ENCODE results near the gene CEND1.

The CEND1 gene

DNA sequence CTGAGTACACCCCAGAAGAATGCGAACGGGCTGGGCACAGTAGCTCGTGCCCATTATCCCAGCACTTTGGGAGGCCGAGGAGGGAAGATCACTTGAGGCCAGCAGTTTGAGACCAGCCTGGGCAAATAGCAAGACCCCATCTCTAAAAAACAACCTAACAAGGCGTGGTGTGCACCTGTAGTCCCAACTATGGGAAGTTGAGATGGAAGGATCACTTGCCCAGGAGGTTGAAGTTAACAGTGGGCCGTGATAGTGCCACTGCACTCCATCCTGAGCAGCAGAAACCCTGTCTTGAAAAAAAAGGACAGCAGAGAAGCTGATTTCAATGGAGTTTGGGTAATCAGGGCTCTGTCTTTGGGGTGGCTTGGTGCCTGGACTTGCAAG lies 23.2 kb upstream of the CEND1 start:
- no peak overlapping the region for H3K27ac ChIP-seq (ENCODE audit: low read length)
- no peak for DNase-seq
- H3K36me3 ChIP-seq (replicated peaks; ENCODE audit: insufficient read depth, low read length), result peaks cover 15% of the 10 kb centered on the region
- H3K4me1 ChIP-seq (ENCODE audit: low read length), result peaks cover 13% of the 10 kb centered on the region
- H3K4me2 ChIP-seq (ENCODE audit: low read depth, low read length), result no peak overlapping the region
- no peaks in the 10 kb centered on the region for H3K9me2 ChIP-seq (replicated peaks; ENCODE audit: insufficient read depth, low read length)
- H2AFZ ChIP-seq (ENCODE audit: low read length), result no peak overlapping the region
- no peak overlapping the region for H3K4me3 ChIP-seq (ENCODE audit: low read length)
- no peak overlapping the region for H3K9ac ChIP-seq (ENCODE audit: low read length)
- H3K9me3 ChIP-seq (replicated peaks; ENCODE audit: insufficient read depth, low read length), result no peaks in the 10 kb centered on the region
- H3K79me2 ChIP-seq (ENCODE audit: low read length), result peaks cover 43% of the 10 kb centered on the region
- peaks cover 15% of the 10 kb centered on the region for H4K20me1 ChIP-seq (ENCODE audit: insufficient read depth, low read length)
- H3K27me3 ChIP-seq (replicated peaks; ENCODE audit: insufficient read depth, low read length), result no peaks in the 10 kb centered on the region
- H3F3A ChIP-seq (ENCODE audit: insufficient read depth, low read length), result peaks cover 44% of the 10 kb centered on the region
- TF ChIP-seq, protein P1, sequence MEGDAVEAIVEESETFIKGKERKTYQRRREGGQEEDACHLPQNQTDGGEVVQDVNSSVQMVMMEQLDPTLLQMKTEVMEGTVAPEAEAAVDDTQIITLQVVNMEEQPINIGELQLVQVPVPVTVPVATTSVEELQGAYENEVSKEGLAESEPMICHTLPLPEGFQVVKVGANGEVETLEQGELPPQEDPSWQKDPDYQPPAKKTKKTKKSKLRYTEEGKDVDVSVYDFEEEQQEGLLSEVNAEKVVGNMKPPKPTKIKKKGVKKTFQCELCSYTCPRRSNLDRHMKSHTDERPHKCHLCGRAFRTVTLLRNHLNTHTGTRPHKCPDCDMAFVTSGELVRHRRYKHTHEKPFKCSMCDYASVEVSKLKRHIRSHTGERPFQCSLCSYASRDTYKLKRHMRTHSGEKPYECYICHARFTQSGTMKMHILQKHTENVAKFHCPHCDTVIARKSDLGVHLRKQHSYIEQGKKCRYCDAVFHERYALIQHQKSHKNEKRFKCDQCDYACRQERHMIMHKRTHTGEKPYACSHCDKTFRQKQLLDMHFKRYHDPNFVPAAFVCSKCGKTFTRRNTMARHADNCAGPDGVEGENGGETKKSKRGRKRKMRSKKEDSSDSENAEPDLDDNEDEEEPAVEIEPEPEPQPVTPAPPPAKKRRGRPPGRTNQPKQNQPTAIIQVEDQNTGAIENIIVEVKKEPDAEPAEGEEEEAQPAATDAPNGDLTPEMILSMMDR (IDR thresholded peaks at IDR 0.05; ENCODE audit: low read length), result no peak
- no peak for TF ChIP-seq EZH2 (optimal IDR thresholded peaks at IDR 0.05; ENCODE audit: low read depth, low read length)
- no peak for TF ChIP-seq EZH2phosphoT487 (IDR thresholded peaks at IDR 0.05; ENCODE audit: low read length)

- Histone ChIP-seq H3K9me3 (replicated peaks; ENCODE audit: insufficient read depth, low read length) (no peaks in the 10 kb centered on the region), H3F3A (ENCODE audit: insufficient read depth, low read length) (peaks cover 44% of the 10 kb centered on the region), H3K4me3 (ENCODE audit: low read length) (no peak overlapping the region), H4K20me1 (ENCODE audit: insufficient read depth, low read length) (peaks cover 15% of the 10 kb centered on the region), H2AFZ (ENCODE audit: low read length) (no peak overlapping the region), H3K4me1 (ENCODE audit: low read length) (peaks cover 13% of the 10 kb centered on the region), H3K27me3 (replicated peaks; ENCODE audit: insufficient read depth, low read length) (no peaks in the 10 kb centered on the region), H3K27ac (ENCODE audit: low read length) (no peak overlapping the region), H3K4me2 (ENCODE audit: low read depth, low read length) (no peak overlapping the region), H3K9ac (ENCODE audit: low read length) (no peak overlapping the region), H3K79me2 (ENCODE audit: low read length) (peaks cover 50% of the 10 kb centered on the region), H3K9me2 (replicated peaks; ENCODE audit: insufficient read depth, low read length) (no peaks in the 10 kb centered on the region), H3K36me3 (replicated peaks; ENCODE audit: insufficient read depth, low read length) (peaks cover 15% of the 10 kb centered on the region)
- TF ChIP-seq, protein P1 (IDR thresholded peaks at IDR 0.05; ENCODE audit: low read length), result no peak
- TF ChIP-seq EZH2phosphoT487 (IDR thresholded peaks at IDR 0.05; ENCODE audit: low read length) (no peak), EZH2 (optimal IDR thresholded peaks at IDR 0.05; ENCODE audit: low read depth, low read length) (no peak)
- no peak for DNase-seq
Measured at GRCh38 chr11:812390-812789, 22.5 kb upstream of the CEND1 start.

DNA sequence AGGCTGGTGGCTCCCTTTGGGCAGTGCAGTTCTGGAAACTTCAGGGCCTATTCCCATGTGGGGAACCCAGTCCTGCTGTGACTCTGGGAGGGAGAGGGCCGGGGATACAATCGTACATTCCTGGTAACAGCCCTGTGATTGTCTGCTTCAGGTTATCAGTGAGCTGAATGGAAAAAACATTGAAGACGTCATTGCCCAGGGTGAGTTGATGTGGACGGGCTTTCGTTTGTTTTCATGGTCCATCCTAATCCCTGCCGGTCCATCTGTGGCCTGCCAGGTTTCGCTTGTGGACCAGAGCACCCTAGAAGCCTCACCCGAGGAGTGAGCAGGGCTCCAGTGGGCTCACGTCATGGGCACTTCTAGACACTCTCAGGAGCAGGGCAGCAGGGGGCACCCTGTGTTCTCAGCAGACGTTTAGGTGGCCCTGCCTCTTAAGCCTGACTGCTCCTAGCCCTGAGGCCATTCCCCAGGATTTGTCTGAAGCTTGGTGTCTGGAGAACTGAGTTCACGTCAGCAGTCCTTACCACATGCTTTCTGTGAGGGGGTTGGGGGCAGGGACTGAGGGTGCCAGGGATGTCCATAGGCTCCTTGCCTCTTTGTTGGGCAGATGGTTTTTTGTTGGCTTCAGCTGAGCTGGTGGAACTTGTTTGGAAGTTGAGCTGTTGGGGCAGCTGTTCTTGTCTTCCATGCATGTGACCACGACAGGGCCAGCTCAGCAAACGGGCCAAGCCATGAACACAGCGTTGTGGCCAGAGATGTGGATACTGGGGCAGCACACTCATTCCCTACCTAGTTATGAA lies 21.8 kb upstream of the CEND1 start:
- peaks cover 15% of the 10 kb centered on the region for H3K36me3 ChIP-seq (replicated peaks; ENCODE audit: insufficient read depth, low read length)
- H3K9ac ChIP-seq (ENCODE audit: low read length), result peak overlapping the region; percentile 96; the same call in 1 of the 2 replicates
- H3K9me2 ChIP-seq (replicated peaks; ENCODE audit: insufficient read depth, low read length), result no peaks in the 10 kb centered on the region
- peaks cover 15% of the 10 kb centered on the region for H4K20me1 ChIP-seq (ENCODE audit: insufficient read depth, low read length)
- H3K27me3 ChIP-seq (replicated peaks; ENCODE audit: insufficient read depth, low read length), result no peaks in the 10 kb centered on the region
- no peak for TF ChIP-seq EZH2phosphoT487 (IDR thresholded peaks at IDR 0.05; ENCODE audit: low read length)
- H3K4me1 ChIP-seq (ENCODE audit: low read length), result peaks cover 13% of the 10 kb centered on the region
- peaks cover 44% of the 10 kb centered on the region for H3F3A ChIP-seq (ENCODE audit: insufficient read depth, low read length)
- H3K79me2 ChIP-seq (ENCODE audit: low read length), result peaks cover 50% of the 10 kb centered on the region
- peak overlapping the region; percentile 100 for H3K4me3 ChIP-seq (ENCODE audit: low read length)
- peak overlapping the region; percentile 86 for H3K4me2 ChIP-seq (ENCODE audit: low read depth, low read length)
- no peak for DNase-seq
- no peaks in the 10 kb centered on the region for H3K9me3 ChIP-seq (replicated peaks; ENCODE audit: insufficient read depth, low read length)
- H3K27ac ChIP-seq (ENCODE audit: low read length), result no peak overlapping the region
- H2AFZ ChIP-seq (ENCODE audit: low read length), result no peak overlapping the region

DNA sequence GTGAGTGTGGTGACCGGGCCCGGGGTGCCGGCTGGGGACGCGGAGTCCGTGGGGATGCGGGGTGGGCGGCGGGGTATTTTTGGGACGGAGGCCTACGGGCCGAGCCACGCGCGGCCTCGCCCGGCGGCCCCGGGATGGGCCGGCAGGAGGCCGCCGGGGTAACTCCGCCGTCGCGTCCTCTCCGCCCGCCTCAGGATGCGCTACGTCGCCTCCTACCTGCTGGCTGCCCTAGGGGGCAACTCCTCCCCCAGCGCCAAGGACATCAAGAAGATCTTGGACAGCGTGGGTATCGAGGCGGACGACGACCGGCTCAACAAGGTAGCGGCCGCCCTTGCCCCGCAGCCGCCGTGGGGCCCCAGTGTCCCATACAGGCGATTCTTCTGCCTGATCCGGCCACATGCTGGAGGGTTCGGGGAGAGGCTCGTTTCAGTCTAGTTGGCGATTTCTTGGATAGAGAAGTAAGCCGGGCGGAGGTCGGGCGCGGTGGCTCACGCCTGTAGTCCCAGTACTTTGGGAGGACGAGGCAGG lies 20.2 kb upstream of the CEND1 start:
- Histone ChIP-seq H3K27ac (ENCODE audit: low read length) (peak overlapping the region; percentile 96; the same call in 1 of the 2 replicates), H3K4me1 (ENCODE audit: low read length) (peaks cover 13% of the 10 kb centered on the region), H3K4me2 (ENCODE audit: low read depth, low read length) (peak overlapping the region; percentile 86), H3K79me2 (ENCODE audit: low read length) (peaks cover 50% of the 10 kb centered on the region), H3K9me2 (replicated peaks; ENCODE audit: insufficient read depth, low read length) (no peaks in the 10 kb centered on the region), H3K4me3 (ENCODE audit: low read length) (peak overlapping the region; percentile 100), H3K36me3 (replicated peaks; ENCODE audit: insufficient read depth, low read length) (peaks cover 15% of the 10 kb centered on the region), H3K27me3 (replicated peaks; ENCODE audit: insufficient read depth, low read length) (no peaks in the 10 kb centered on the region), H3F3A (ENCODE audit: insufficient read depth, low read length) (peaks cover 51% of the 10 kb centered on the region), H4K20me1 (ENCODE audit: insufficient read depth, low read length) (peaks cover 15% of the 10 kb centered on the region), H2AFZ (ENCODE audit: low read length) (no peak overlapping the region), H3K9me3 (replicated peaks; ENCODE audit: insufficient read depth, low read length) (no peaks in the 10 kb centered on the region), H3K9ac (ENCODE audit: low read length) (peak overlapping the region; percentile 96)
- DNase-seq, result no peak
- TF ChIP-seq EZH2 (optimal IDR thresholded peaks at IDR 0.05; ENCODE audit: low read depth, low read length) (no peak), EZH2phosphoT487 (IDR thresholded peaks at IDR 0.05; ENCODE audit: low read length) (no peak)
- TF ChIP-seq, protein P1 (IDR thresholded peaks at IDR 0.05; ENCODE audit: low read length), result no peak

Measured in MM.1S (cell line).